HepG2 (cell line): ENCODE measurements around the gene GBA2. TPM values are rescaled to one million over a fixed set of nuclear protein-coding genes. Genes with fewer than 3 reads are reported as not detected.

Experiments
- ATAC-seq: fragments of 200-7000 bp; cut with Tn5 transposase; 3 replicates; pipeline ENCODE4 v1.9.1; 2020; ENCODE audit warnings: mild to moderate bottlenecking, moderate library complexity
- BruUV-seq: library from RNA; stranded (reverse); fragments of 400-500 nt; replicated peaks from 2 replicates; lab custom pipeline; 2021; lab: Mats Ljungman, UMichigan
- CTCF ChIA-PET: fragments of 300-600 bp; formaldehyde crosslinking; extraction: SDS; loops from one replicate; lab custom pipeline; 2021; ENCODE audit warnings: low total read pairs, inconsistent platforms, low intra/inter-chr PET ratio; lab: Yijun Ruan, JAX
- POLR2A ChIA-PET: fragments of 350-600 bp; sonication (Branson Sonifier 250); formaldehyde crosslinking; loops from one replicate; lab custom pipeline; 2020; ENCODE audit warnings: antibody characterized with exemption, inconsistent platforms; lab: Yijun Ruan, JAX
- DNase-seq: peaks from one replicate; pipeline ENCODE4 v3.0.0-alpha.2; 2015; ENCODE audit warnings: low spot score
- FAIRE-seq: peaks from 3 replicates; lab custom pipeline; 2011; peaks lifted over from hg19 to GRCh38; lab: Jason Lieb, UNC
- H2AFZ ChIP-seq: one replicate; pipeline ENCODE4 v1.6.1; 2011; ENCODE audit warnings: low read length, inconsistent platforms
- H3K27ac ChIP-seq: fragments of 300-600 bp; 3 replicates; pipeline ENCODE4 v1.8.0; 2011; ENCODE audit warnings: mixed run types, mild to moderate bottlenecking, mixed read lengths, low read length, inconsistent platforms; ENCODE audit not compliant: insufficient read depth; ENCODE audit errors: extremely low read length
- H3K27me3 ChIP-seq, 2 experiments: fragments of 200-600 bp in 1 of 2; 2 replicates in 1 of 2; 3 replicates in 1 of 2; pipeline versions ENCODE4 v1.6.0 to v1.8.0; 2011; ENCODE audit warnings: low read length in 2 of 2, mild to moderate bottlenecking in 2 of 2, moderate library complexity in 2 of 2, inconsistent platforms in 1 of 2; ENCODE audit not compliant: insufficient read depth in 2 of 2, control insufficient read depth in 1 of 2
- H3K36me3 ChIP-seq, 2 experiments: fragments of 200-600 bp in 1 of 2; replicated peaks in 1 of 2; 2 replicates in 1 of 2; 3 replicates in 1 of 2; pipeline versions ENCODE4 v1.5.1 to v1.8.0; 2011; ENCODE audit warnings: low read length in 2 of 2, inconsistent platforms in 1 of 2; ENCODE audit not compliant: insufficient read depth in 2 of 2, control insufficient read depth in 1 of 2
- H3K4me1 ChIP-seq: 2 replicates; pipeline ENCODE4 v1.5.1; 2012; ENCODE audit warnings: low read length, inconsistent platforms; ENCODE audit not compliant: insufficient read depth
- H3K4me2 ChIP-seq: 2 replicates; pipeline ENCODE4 v1.6.0; 2011; ENCODE audit warnings: low read depth, low read length, inconsistent platforms
- H3K4me3 ChIP-seq, 3 experiments: fragments of 200-600 bp in 1 of 3; sonication (generic), shearing (Covaris generic) in 1 of 3; replicated peaks in 1 of 3; 2 replicates each; pipeline ENCODE4 v1.5.1; 2011 to 2016; ENCODE audit warnings: low read length in 3 of 3, inconsistent platforms in 2 of 3, low read depth in 2 of 3, mild to moderate bottlenecking in 2 of 3, control low read depth in 1 of 3, mixed read lengths in 1 of 3; ENCODE audit not compliant: insufficient read depth in 1 of 3
- H3K79me2 ChIP-seq: one replicate; pipeline ENCODE4 v1.6.1; 2011; ENCODE audit warnings: low read length, inconsistent platforms; ENCODE audit not compliant: insufficient read depth
- H3K9ac ChIP-seq: 2 replicates; pipeline ENCODE4 v1.6.0; 2011; ENCODE audit warnings: mild to moderate bottlenecking, low read depth, low read length, inconsistent platforms; ENCODE audit not compliant: insufficient read depth
- H3K9me3 ChIP-seq: 2 replicates; pipeline ENCODE4 v1.5.1; 2012; ENCODE audit warnings: mild to moderate bottlenecking, low read length
- H4K20me1 ChIP-seq: 2 replicates; pipeline ENCODE4 v1.6.0; 2011; ENCODE audit warnings: inconsistent platforms, mild to moderate bottlenecking, low read length, moderate library complexity; ENCODE audit not compliant: insufficient read depth
- FOXO4 ChIP-seq: sonication (generic); formaldehyde crosslinking; conservative IDR thresholded peaks from 2 replicates; pipeline ENCODE4 v1.8.1; 2023; ENCODE audit warnings: missing genetic modification reagents
- KAT7 ChIP-seq: IDR thresholded peaks from 2 replicates; pipeline ENCODE4 v1.6.1; 2018; ENCODE audit warnings: borderline replicate concordance, missing compliant biosample characterization
- MLX ChIP-seq: IDR thresholded peaks from 2 replicates; pipeline ENCODE4 v1.6.1; 2016
- MYNN ChIP-seq: sonication (generic); formaldehyde crosslinking; IDR thresholded peaks from 2 replicates; pipeline ENCODE4 v1.4.0; 2020; ENCODE audit warnings: mild to moderate bottlenecking, low read depth, missing genetic modification reagents
- NFYC ChIP-seq: IDR thresholded peaks from 2 replicates; pipeline ENCODE4 v1.6.1; 2016; ENCODE audit warnings: missing genetic modification reagents, missing compliant biosample characterization
- THAP11 ChIP-seq: IDR thresholded peaks from 2 replicates; pipeline ENCODE4 v1.6.1; 2016; ENCODE audit warnings: missing biosample characterization, missing genetic modification reagents
- THYN1 ChIP-seq: sonication (generic); formaldehyde crosslinking; IDR thresholded peaks from 2 replicates; pipeline ENCODE4 v1.8.1; 2023; ENCODE audit warnings: low read depth, mild to moderate bottlenecking, moderate library complexity, missing genetic modification reagents, borderline replicate concordance
- ZBTB2 ChIP-seq: sonication (generic); formaldehyde crosslinking; IDR thresholded peaks from 2 replicates; pipeline ENCODE4 v1.8.0; 2022; ENCODE audit warnings: low read depth, missing genetic modification reagents
- ZFX ChIP-seq: sonication (generic); formaldehyde crosslinking; IDR thresholded peaks from 2 replicates; pipeline ENCODE4 v1.4.0; 2020; ENCODE audit warnings: mild to moderate bottlenecking, low read depth, missing genetic modification reagents, moderate library complexity
- ZFY ChIP-seq: sonication (generic); formaldehyde crosslinking; IDR thresholded peaks from 2 replicates; pipeline ENCODE4 v1.4.0; 2020; ENCODE audit warnings: missing genetic modification reagents
- ZNF101 ChIP-seq: sonication (generic); formaldehyde crosslinking; IDR thresholded peaks from 2 replicates; pipeline ENCODE4 v1.4.0; 2020; ENCODE audit warnings: mild to moderate bottlenecking, low read depth, missing genetic modification reagents, borderline replicate concordance
- ZNF263 ChIP-seq: sonication (generic); formaldehyde crosslinking; IDR thresholded peaks from 2 replicates; pipeline ENCODE4 v1.4.0; 2020; ENCODE audit warnings: missing genetic modification reagents
- ZNF687 ChIP-seq: sonication (generic); formaldehyde crosslinking; IDR thresholded peaks from 2 replicates; pipeline ENCODE4 v1.5.1; 2020; ENCODE audit warnings: mild to moderate bottlenecking, missing genetic modification reagents, moderate library complexity
- ZNF878 ChIP-seq: sonication (generic); formaldehyde crosslinking; IDR thresholded peaks from 2 replicates; pipeline ENCODE4 v1.8.1; 2023; ENCODE audit warnings: mild to moderate bottlenecking, missing genetic modification reagents, moderate library complexity
- WGBS: methylation state at CpG from one replicate; pipeline ENCODE4 v1.1.6; 2017; ENCODE audit warnings: low lambda C conversion rate; 5-methylcytosine and 5-hydroxymethylcytosine counted together
- in situ Hi-C: cut with HindIII; loops from 2 replicates; pipeline ENCODE4 v1.10.0; 2017; ENCODE audit warnings: low pct_unique_long_range_greater_than_20kb; ENCODE audit not compliant: extremely low pct_ligation_motif_present
- intact Hi-C: fragments of 100-400 bp; cut with micrococcal nuclease; formaldehyde crosslinking; loops from one replicate; pipeline ENCODE4 v1.10.0; 2022; ENCODE audit not compliant: unreplicated experiment
- polyA plus RNA-seq, 8 experiments: library from polyadenylated mRNA; depleted of rRNA in 3 of 8; stranded (reverse) in 7 of 8; unstranded in 1 of 8; fragments of >200 nt; fragmentation: Illumina TruSeq in 4 of 8; extraction: Trizol in 4 of 8; gene quantifications; 2 replicates each; pipeline versions ENCODE4 v1.2.1 to v1.2.3, GENCODE V29; 2011 to 2016; ENCODE audit warnings: low read depth in 4 of 8, missing spikeins in 1 of 8, mixed read lengths in 1 of 8; ENCODE audit not compliant: insufficient read depth in 1 of 8
- total RNA-seq, 5 experiments: library from RNA; depleted of rRNA; stranded (reverse); fragments of >200 nt; fragmentation: Illumina TruSeq; extraction: Trizol; gene quantifications; 2 replicates each; pipeline ENCODE4 v1.2.3, GENCODE V29; 2016; ENCODE audit warnings: low read depth in 1 of 5

GBA2 gene
- total and polyA plus RNA-seq, 2 of the 13 experiments (the other 11 are each of a cell fraction or from before 2014, with no cell fraction given): 37.5 to 86.1 TPM

GRCh38 chr9:35763181-35763580, 14.2 kb upstream of the GBA2 start (continued):
- TF ChIP-seq ZNF687 (CRISPR knock-in tag) (no peak), THAP11 (CRISPR knock-in tag) (no peak), ZNF101 (CRISPR knock-in tag) (no peak), NFYC (CRISPR knock-in tag) (no peak), ZBTB2 (CRISPR knock-in tag) (no peak), KAT7 (no peak)

- no TSS peak for BruUV-seq
- H3K4me2 ChIP-seq: no peak overlapping the region
- TF ChIP-seq THYN1 (CRISPR knock-in tag) (no peak), ZNF878 (no peak), MLX (no peak), ZNF263 (CRISPR knock-in tag) (0 out of 2 replicates have a peak, but pooled peaks have one; percentile 22), ZFX (no peak), FOXO4 (CRISPR knock-in tag) (no peak), MYNN (CRISPR knock-in tag) (no peak), ZFY (CRISPR knock-in tag) (no peak)
- DNase-seq (no peak), FAIRE-seq (no peak), ATAC-seq (no peak)
- POLR2A ChIA-PET: no interaction called here
- peaks cover 46% of the 10 kb centered on the region for H3K79me2 ChIP-seq
- no peaks in the 10 kb centered on the region for H3K9me3 ChIP-seq
- peaks cover 33% of the 10 kb centered on the region for H3K4me1 ChIP-seq
- H3K27me3 ChIP-seq: no peaks in the 10 kb centered on the region; a peak in 1 of 5 replicates
- H3K27ac ChIP-seq: no peak overlapping the region
- no peaks in the 10 kb centered on the region for H4K20me1 ChIP-seq
- WGBS: 95% methylated on average over 2 of the region's 2 CpGs
- CTCF ChIA-PET: no interaction called here
- in situ Hi-C loops (no loop called here), intact Hi-C loops (no loop called here)
- H3K9ac ChIP-seq: no peak overlapping the region
- H3K4me3 ChIP-seq: no peak overlapping the region
- H3K36me3 ChIP-seq: no peaks in the 10 kb centered on the region
- H2AFZ ChIP-seq: no peak overlapping the region
Observed at GRCh38 chr9:35760651-35761050, 11.6 kb upstream of the GBA2 start.
